Measurements from ENCODE around the gene TTC9B. TPM values are rescaled to one million over a fixed set of nuclear protein-coding genes. Genes with fewer than 3 reads are reported as not detected.
"Not testable (repeated sequence)": the region's sequence is repeated elsewhere in the genome, so short reads cannot be mapped to it uniquely, and the experiment has no call there.

TTC9B gene
- total RNA-seq, 1 experiment from 2014 or later: 0.59 TPM

GRCh38 chr19:40220674-40221073, 2.5 kb upstream of the TTC9B start:
- Histone ChIP-seq H3K9me3 (ENCODE audit: insufficient read depth, low read depth) (no peaks in the 10 kb centered on the region), H3K36me3 (ENCODE audit: low read depth) (no peaks in the 10 kb centered on the region), H2AFZ (no peak overlapping the region), H3K4me1 (replicated peaks; ENCODE audit: insufficient read depth) (peaks cover 17% of the 10 kb centered on the region), H3K27ac (no peak overlapping the region), H3K27me3 (ENCODE audit: insufficient read depth, low read depth) (no peaks in the 10 kb centered on the region), H4K20me1 (ENCODE audit: insufficient read depth) (no peaks in the 10 kb centered on the region), H3F3A (ENCODE audit: insufficient read depth, low read depth) (peaks cover 23% of the 10 kb centered on the region; the same call in 1 of the 2 replicates), H3K4me3 (no peak overlapping the region), H3K4me2 (no peak overlapping the region), H3K79me2 (ENCODE audit: low read depth) (no peaks in the 10 kb centered on the region), H3K9me2 (ENCODE audit: insufficient read depth) (no peaks in the 10 kb centered on the region)
- ChIA-PET POLR2A (ENCODE audit: unreplicated experiment) (no interaction called here), CTCF (interaction anchor here (0.6 to 0.7 kb wide), 2 partner anchors 77 to 154 kb away, joined by 3 to 14 read pairs; no protein-coding TSS in a partner anchor)
- no peak for TF ChIP-seq CTCF (conservative IDR thresholded peaks at IDR 0.05)
- TF ChIP-seq EZH2 (IDR thresholded peaks at IDR 0.05; ENCODE audit: low read depth): no peak
- no TSS peak for BruUV-seq (replicated peaks)
- no peak for DNase-seq
- intact Hi-C loops (cut with micrococcal nuclease; ENCODE audit: unreplicated experiment): no loop called here

GRCh38 chr19:40219721-40220276, 1.6 kb upstream of the TTC9B start:
- peaks cover 17% of the 10 kb centered on the region for H3K4me1 ChIP-seq (replicated peaks; ENCODE audit: insufficient read depth)
- H3F3A ChIP-seq (ENCODE audit: insufficient read depth, low read depth): peaks cover 16% of the 10 kb centered on the region; the same call in 1 of the 2 replicates
- no TSS peak for BruUV-seq (replicated peaks)
- H3K9me3 ChIP-seq (ENCODE audit: insufficient read depth, low read depth): no peaks in the 10 kb centered on the region
- no peak for TF ChIP-seq EZH2 (IDR thresholded peaks at IDR 0.05; ENCODE audit: low read depth)
- no peak for TF ChIP-seq CTCF (conservative IDR thresholded peaks at IDR 0.05)
- CTCF ChIA-PET: no interaction called here
- H2AFZ ChIP-seq: peak overlapping the region; percentile 58
- H3K27me3 ChIP-seq (ENCODE audit: insufficient read depth, low read depth): no peaks in the 10 kb centered on the region
- no peaks in the 10 kb centered on the region for H4K20me1 ChIP-seq (ENCODE audit: insufficient read depth)
- no peaks in the 10 kb centered on the region for H3K79me2 ChIP-seq (ENCODE audit: low read depth)
- no peaks in the 10 kb centered on the region for H3K36me3 ChIP-seq (ENCODE audit: low read depth)
- peak overlapping the region; percentile 26; the same call in 1 of the 2 replicates for H3K27ac ChIP-seq
- POLR2A ChIA-PET (ENCODE audit: unreplicated experiment): interaction anchor here (0.5 to 0.6 kb wide), 4 partner anchors 36 to 433 kb away, joined by 4 to 5 read pairs (median 4); partner anchors contain the start of genes C19orf47 and PLD3
- no peaks in the 10 kb centered on the region for H3K9me2 ChIP-seq (ENCODE audit: insufficient read depth)
- H3K4me3 ChIP-seq: peak overlapping the region; percentile 42; the same call in 1 of the 2 replicates
- H3K4me2 ChIP-seq: peak overlapping the region; percentile 65
- DNase-seq: peak; percentile 66 to 74
- intact Hi-C loops (cut with micrococcal nuclease; ENCODE audit: unreplicated experiment): no loop called here

- POLR2A ChIA-PET (ENCODE audit: unreplicated experiment); H3K79me2 ChIP-seq (ENCODE audit: low read depth); H3K27me3 ChIP-seq (ENCODE audit: insufficient read depth, low read depth); DNase-seq; intact Hi-C loops (cut with micrococcal nuclease; ENCODE audit: unreplicated experiment); BruUV-seq (replicated peaks); H2AFZ ChIP-seq; CTCF ChIA-PET; H3K9me3 ChIP-seq (ENCODE audit: insufficient read depth, low read depth); H3K9me2 ChIP-seq (ENCODE audit: insufficient read depth); H3K36me3 ChIP-seq (ENCODE audit: low read depth); H4K20me1 ChIP-seq (ENCODE audit: insufficient read depth); H3K4me3 ChIP-seq: not testable (repeated sequence)
- Histone ChIP-seq H3K4me2 (peak overlapping the region; percentile 65), H3F3A (ENCODE audit: insufficient read depth, low read depth) (peaks cover 16% of the 10 kb centered on the region; the same call in 1 of the 2 replicates), H3K27ac (peak overlapping the region; percentile 26; the same call in 1 of the 2 replicates), H3K4me1 (replicated peaks; ENCODE audit: insufficient read depth) (peaks cover 17% of the 10 kb centered on the region)
These were observed 845 bp upstream of the TTC9B start for GRCh38 chr19:40219029-40219428.
